Cardiac muscle cell (in vitro differentiated cells and primary cell): ENCODE data around the gene HDAC7. TPM values are rescaled to one million over a fixed set of nuclear protein-coding genes. Genes with fewer than 3 reads are reported as not detected.

Source experiments
- DNase-seq, 2 donors: peaks; one replicate each; pipeline versions ENCODE4 v3.0.0 to v3.0.0-alpha.2; 2010 to 2017; ENCODE audit warnings: low read depth in 1 of 2, low spot score in 1 of 2
- H3K27ac ChIP-seq: fragments of 200-600 bp; sonication (generic); 2 replicates; pipeline ENCODE4 v1.5.1; 2016
- H3K27me3 ChIP-seq: fragments of 200-600 bp; sonication (generic); 2 replicates; pipeline ENCODE4 v1.6.0; 2016; ENCODE audit warnings: control low read depth
- H3K36me3 ChIP-seq: fragments of 200-600 bp; sonication (generic); 2 replicates; pipeline ENCODE4 v1.5.1; 2016; ENCODE audit warnings: control low read depth
- H3K4me1 ChIP-seq: fragments of 200-600 bp; sonication (generic); 2 replicates; pipeline ENCODE4 v1.8.1; 2017; ENCODE audit warnings: low read depth, mild to moderate bottlenecking, mixed run types
- H3K4me3 ChIP-seq: fragments of 200-600 bp; sonication (generic); 2 replicates; pipeline ENCODE4 v1.5.1; 2016; ENCODE audit warnings: mild to moderate bottlenecking
- H3K9me3 ChIP-seq: fragments of 200-600 bp; sonication (generic); 2 replicates; pipeline ENCODE4 v1.5.1; 2017; ENCODE audit warnings: low read depth, mild to moderate bottlenecking, control low read depth
- polyA plus RNA-seq: library from polyadenylated mRNA; unstranded; fragments of >200 nt; fragmentation: Nextera tagmentation; extraction: Ambion mirVana; gene quantifications from 2 replicates; pipeline ENCODE4 v1.2.1, GENCODE V29; 2016
- total RNA-seq: library from RNA; depleted of rRNA; stranded (reverse); fragments of >200 nt; gene quantifications from 2 replicates; pipeline ENCODE4 v1.2.3, GENCODE V29; 2016
- TF ChIP-seq, protein P1 (sequence below): IDR thresholded peaks from 2 replicates; pipeline ENCODE4 v1.5.1; 2012; ENCODE audit warnings: low read depth, mild to moderate bottlenecking, low read length

HDAC7 gene
- total and polyA plus RNA-seq, 2 experiments from 2014 or later: 43.7 to 93.0 TPM

DNA sequence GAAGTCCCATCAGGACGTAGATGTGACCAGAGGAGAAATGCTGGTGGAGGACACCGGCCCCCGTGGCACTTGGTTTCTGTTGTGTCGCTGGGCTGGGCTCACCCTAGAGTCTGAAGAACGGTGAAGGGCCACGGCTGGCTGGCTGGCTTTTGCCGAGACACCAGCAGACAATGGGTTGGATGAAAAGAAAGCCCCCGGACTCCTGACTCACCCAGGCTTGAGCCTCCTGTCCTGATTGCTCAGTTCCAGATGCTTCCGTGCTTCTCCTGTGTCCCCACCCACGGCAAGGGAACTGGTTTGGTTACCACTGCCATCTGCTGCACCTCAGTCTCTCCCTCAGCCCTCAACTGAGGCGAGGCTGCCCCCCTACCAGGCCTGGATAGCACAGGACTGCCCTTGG lies 84.1 kb downstream of the HDAC7 start:
- peaks cover 18% of the 10 kb centered on the region for H3K4me1 ChIP-seq
- H3K9me3 ChIP-seq: no peaks in the 10 kb centered on the region

DNA sequence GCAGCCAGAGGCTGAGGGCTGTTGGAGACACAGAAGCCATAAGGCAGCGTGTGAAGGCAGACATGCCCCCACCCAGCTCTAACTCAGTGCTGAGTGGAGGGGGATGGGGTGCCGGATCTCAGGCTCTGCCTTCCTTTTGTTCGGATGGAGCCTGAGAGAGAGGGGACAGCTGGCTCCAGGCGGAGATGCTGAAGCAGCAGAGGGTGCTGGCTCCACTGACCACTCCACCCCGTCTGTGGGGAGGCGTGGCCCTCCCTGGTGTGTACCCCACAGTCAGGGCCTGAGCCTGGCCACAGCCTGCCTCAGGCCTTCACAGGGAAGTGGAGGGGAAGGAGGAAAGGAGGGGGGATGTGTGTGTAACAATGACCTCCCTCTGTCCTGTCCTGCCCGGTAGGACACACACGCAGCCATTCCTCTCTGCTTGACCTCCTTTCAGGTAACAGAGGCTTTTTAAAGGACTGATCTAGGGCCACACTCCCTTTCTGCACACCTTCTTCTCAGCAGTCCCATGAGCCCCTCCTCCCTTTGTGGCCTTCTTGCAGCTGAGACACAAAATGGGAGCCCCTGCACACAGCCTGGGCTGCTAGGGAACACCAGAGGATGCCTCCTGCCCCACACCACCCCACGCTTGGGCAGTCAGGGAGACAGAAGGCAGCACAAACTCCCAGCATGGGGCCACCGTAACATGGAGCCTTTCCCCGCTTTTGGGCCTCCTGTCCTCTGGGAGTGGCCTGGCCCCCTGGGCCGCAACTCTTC lies 84.8 kb downstream of the HDAC7 start:
- no peaks in the 10 kb centered on the region for H3K9me3 ChIP-seq
- H3K4me3 ChIP-seq: no peak overlapping the region
- peaks cover 19% of the 10 kb centered on the region for H3K4me1 ChIP-seq
- peak in 1 of 2 donors; percentile 45 for DNase-seq
- TF ChIP-seq, protein P1, sequence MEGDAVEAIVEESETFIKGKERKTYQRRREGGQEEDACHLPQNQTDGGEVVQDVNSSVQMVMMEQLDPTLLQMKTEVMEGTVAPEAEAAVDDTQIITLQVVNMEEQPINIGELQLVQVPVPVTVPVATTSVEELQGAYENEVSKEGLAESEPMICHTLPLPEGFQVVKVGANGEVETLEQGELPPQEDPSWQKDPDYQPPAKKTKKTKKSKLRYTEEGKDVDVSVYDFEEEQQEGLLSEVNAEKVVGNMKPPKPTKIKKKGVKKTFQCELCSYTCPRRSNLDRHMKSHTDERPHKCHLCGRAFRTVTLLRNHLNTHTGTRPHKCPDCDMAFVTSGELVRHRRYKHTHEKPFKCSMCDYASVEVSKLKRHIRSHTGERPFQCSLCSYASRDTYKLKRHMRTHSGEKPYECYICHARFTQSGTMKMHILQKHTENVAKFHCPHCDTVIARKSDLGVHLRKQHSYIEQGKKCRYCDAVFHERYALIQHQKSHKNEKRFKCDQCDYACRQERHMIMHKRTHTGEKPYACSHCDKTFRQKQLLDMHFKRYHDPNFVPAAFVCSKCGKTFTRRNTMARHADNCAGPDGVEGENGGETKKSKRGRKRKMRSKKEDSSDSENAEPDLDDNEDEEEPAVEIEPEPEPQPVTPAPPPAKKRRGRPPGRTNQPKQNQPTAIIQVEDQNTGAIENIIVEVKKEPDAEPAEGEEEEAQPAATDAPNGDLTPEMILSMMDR: no peak
- H3K36me3 ChIP-seq: no peaks in the 10 kb centered on the region
- no peaks in the 10 kb centered on the region for H3K27me3 ChIP-seq
- no peak overlapping the region for H3K27ac ChIP-seq

More for the DNA sequence above, 84.1 kb downstream of the HDAC7 start:
- no peak for DNase-seq
- Histone ChIP-seq H3K4me3 (no peak overlapping the region), H3K27me3 (no peaks in the 10 kb centered on the region), H3K36me3 (no peaks in the 10 kb centered on the region), H3K27ac (no peak overlapping the region)
- TF ChIP-seq, protein P1: no peak

DNA sequence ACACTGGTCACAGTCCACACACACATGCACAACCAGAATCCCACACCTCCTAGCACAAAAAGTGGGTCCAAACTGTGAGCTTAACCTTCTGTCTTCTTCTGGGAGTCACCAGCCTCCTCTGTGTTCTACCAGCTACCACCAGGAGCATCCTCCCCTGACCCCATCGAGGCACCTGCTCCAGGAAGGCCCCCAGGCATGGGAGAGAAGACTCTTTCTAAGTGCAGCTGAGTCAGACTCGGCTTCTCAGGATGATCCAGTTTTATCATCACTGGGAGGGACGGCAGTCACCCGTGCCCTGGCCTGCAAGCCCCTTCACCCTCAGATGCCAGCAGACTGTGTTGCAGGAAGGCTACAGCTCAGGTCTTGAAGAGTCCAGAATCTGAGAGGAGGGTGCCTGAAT lies 86.6 kb downstream of the HDAC7 start:
- H3K4me3 ChIP-seq: no peak overlapping the region
- peaks cover 19% of the 10 kb centered on the region for H3K4me1 ChIP-seq
- H3K36me3 ChIP-seq: no peaks in the 10 kb centered on the region
- H3K9me3 ChIP-seq: no peaks in the 10 kb centered on the region
- no peak overlapping the region for H3K27ac ChIP-seq
- no peak for DNase-seq
- no peaks in the 10 kb centered on the region for H3K27me3 ChIP-seq
- TF ChIP-seq, protein P1: no peak

Other genes with a start within 250 kb of the HDAC7 start
- gene RPAP3, start 113.9 kb downstream of the HDAC7 start, total RNA-seq: 13.9 and 24.9 TPM in 2 replicates
- 44.3 and 60.8 TPM in 2 replicates for gene RPAP3, start 113.9 kb downstream of the HDAC7 start, polyA plus RNA-seq
- 0.24 and 0.53 TPM in 2 replicates for gene ENDOU, start 94.4 kb downstream of the HDAC7 start, total RNA-seq
- 0.95 and 1.3 TPM in 2 replicates for gene ENDOU, start 94.4 kb downstream of the HDAC7 start, polyA plus RNA-seq
- 3.8 and 8.8 TPM in 2 replicates for gene RAPGEF3, start 61.0 kb downstream of the HDAC7 start, total RNA-seq
- 3.3 and 5.5 TPM in 2 replicates for gene RAPGEF3, start 61.0 kb downstream of the HDAC7 start, polyA plus RNA-seq
- gene SLC48A1, start 46.7 kb downstream of the HDAC7 start, total RNA-seq: 23.3 and 26.2 TPM in 2 replicates
- 28.9 and 29.2 TPM in 2 replicates for gene SLC48A1, start 46.7 kb downstream of the HDAC7 start, polyA plus RNA-seq
- gene VDR, start 85.1 kb upstream of the HDAC7 start, total RNA-seq: not detected in 2 replicates
- gene VDR, start 85.1 kb upstream of the HDAC7 start, polyA plus RNA-seq: not detected in 2 replicates
- gene TMEM106C, start 143.7 kb upstream of the HDAC7 start, total RNA-seq: 100 and 102 TPM in 2 replicates
- 108 and 176 TPM in 2 replicates for gene TMEM106C, start 143.7 kb upstream of the HDAC7 start, polyA plus RNA-seq
- 469 and 596 TPM in 2 replicates for gene COL2A1, start 184.6 kb upstream of the HDAC7 start, total RNA-seq
- 261 and 278 TPM in 2 replicates for gene COL2A1, start 184.6 kb upstream of the HDAC7 start, polyA plus RNA-seq